C4-2B (cell line): ENCODE results near the gene EXOC6B.

Experiments
- CTCF ChIP-seq: fragments of 450-650 bp; conservative IDR thresholded peaks from 2 replicates; pipeline ENCODE4 v1.5.1; 2017; ENCODE audit warnings: mild to moderate bottlenecking
- ZFX ChIP-seq: fragments of 450-650 bp; IDR thresholded peaks from 2 replicates; pipeline ENCODE4 v1.6.1; 2017

GRCh38 chr2:72678024-72678423 is 147.8 kb downstream of the EXOC6B start:
- TF ChIP-seq CTCF (no peak), ZFX (no peak)
